Neural cell (in vitro differentiated cells): ENCODE data around the gene USP34.

Experiments
- EZH2 ChIP-seq: fragments of 200-600, 300-800 bp; shearing (Covaris generic), sonication (generic); IDR thresholded peaks from 2 replicates; pipeline ENCODE4 v1.6.1; 2014; ENCODE audit warnings: antibody characterized with exemption, low read length, borderline replicate concordance, mild to moderate bottlenecking; ENCODE audit not compliant: insufficient read depth, poor library complexity, severe bottlenecking
- MXI1 ChIP-seq: fragments of 450-650 bp; conservative IDR thresholded peaks from 2 replicates; pipeline ENCODE4 v1.6.1; 2014; ENCODE audit warnings: antibody characterized with exemption, mild to moderate bottlenecking; ENCODE audit not compliant: poor library complexity, severe bottlenecking
- POLR2AphosphoS5 ChIP-seq: IDR thresholded peaks from 2 replicates; pipeline ENCODE4 v1.6.1; 2012
- TAF1 ChIP-seq: IDR thresholded peaks from 2 replicates; pipeline ENCODE4 v1.6.1; 2012; ENCODE audit warnings: low read depth
- TF ChIP-seq, protein P1 (sequence below): fragments of 450-650 bp; IDR thresholded peaks from 2 replicates; pipeline ENCODE4 v1.5.1; 2014; ENCODE audit warnings: antibody characterized with exemption, mild to moderate bottlenecking, moderate library complexity; ENCODE audit not compliant: poor library complexity, severe bottlenecking

DNA sequence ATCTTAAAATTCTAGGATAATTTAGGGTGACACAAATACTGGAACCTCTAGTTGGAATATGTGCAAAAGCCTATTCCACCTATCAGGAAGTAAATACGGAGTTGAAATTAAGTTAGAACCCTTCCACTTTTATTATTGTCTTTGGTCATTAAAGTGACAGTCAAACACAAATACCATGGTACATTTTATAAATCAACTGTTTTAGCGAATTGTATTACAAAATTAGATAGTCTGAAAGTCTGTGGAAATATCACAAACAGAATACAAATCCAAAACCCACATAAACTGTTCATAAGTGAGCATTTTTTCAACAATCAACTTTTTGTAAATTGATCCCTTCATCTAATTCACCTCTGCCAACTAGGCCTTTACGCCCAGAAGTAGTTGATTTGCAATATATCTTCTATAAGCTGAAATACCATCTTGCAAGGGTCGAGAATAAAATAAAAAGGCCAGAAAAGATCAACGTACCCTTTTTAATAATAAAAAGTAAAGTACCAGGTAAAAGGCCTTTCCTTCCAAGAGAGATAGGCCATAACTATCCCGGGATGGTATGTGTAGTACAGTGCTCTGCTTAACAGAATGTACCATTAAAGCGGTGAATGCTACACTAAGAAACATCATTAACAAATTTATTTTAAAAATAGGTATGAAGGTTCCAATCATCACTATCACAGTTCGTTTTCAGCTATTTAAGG is 1.3 kb downstream of the USP34 start:
- TF ChIP-seq, protein P1, sequence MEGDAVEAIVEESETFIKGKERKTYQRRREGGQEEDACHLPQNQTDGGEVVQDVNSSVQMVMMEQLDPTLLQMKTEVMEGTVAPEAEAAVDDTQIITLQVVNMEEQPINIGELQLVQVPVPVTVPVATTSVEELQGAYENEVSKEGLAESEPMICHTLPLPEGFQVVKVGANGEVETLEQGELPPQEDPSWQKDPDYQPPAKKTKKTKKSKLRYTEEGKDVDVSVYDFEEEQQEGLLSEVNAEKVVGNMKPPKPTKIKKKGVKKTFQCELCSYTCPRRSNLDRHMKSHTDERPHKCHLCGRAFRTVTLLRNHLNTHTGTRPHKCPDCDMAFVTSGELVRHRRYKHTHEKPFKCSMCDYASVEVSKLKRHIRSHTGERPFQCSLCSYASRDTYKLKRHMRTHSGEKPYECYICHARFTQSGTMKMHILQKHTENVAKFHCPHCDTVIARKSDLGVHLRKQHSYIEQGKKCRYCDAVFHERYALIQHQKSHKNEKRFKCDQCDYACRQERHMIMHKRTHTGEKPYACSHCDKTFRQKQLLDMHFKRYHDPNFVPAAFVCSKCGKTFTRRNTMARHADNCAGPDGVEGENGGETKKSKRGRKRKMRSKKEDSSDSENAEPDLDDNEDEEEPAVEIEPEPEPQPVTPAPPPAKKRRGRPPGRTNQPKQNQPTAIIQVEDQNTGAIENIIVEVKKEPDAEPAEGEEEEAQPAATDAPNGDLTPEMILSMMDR: no peak
- TF ChIP-seq EZH2 (no peak), POLR2AphosphoS5 (no peak), TAF1 (peak; percentile 18), MXI1 (no peak)
